Activated CD4-positive, CD25-positive, alpha-beta regulatory T cell treated with anti-CD3 and anti-CD28 coated beads, Interleukin-2, amount 50 U/mL, for 16 hours (primary cell): ENCODE results near the gene STX18.
"Not testable (repeated sequence)": the region's sequence is repeated elsewhere in the genome, so short reads cannot be mapped to it uniquely, and the experiment has no call there.

ENCODE experiments used
- DNase-seq: peaks from one replicate; pipeline ENCODE4 v3.0.0-alpha.2; 2020; ENCODE audit warnings: low read depth, low spot score

The STX18 gene

DNA sequence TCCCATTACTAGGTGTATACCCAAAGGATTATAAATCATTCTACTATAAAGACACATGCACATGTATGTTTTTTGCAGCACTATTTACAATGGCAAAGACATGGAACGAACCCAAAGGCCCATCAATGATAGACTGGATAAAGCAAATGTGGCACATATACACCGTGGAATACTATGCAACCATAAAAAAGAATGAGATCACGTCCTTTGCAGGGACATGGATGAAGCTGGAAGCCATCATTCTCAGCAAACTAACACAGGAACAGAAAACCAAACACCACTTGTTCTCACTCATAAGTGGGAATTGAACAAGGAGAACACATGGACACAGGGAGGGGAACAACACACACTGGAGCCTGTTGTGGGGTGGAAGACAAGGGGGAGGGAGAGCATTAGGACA, 31.2 kb downstream of the STX18 start:
- DNase-seq = not testable (repeated sequence)

DNA sequence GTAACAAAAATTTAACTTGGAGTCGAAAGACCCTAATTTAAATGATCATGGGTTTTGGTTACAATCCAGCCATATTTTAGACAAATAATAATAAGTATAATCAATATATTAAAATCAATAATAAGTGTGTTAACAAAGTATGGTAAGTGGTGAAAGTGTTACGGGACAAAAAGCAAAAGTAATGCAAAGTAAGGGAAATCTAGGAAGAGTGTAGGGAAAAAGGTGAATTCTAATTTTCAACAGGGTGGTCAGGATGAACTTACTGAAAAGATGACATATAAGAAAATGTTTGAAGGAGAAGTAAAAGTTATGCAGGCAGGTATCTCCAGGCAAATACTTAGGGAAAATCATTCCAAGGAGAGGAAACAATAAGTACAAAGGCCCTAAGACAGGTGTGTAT, 32.3 kb downstream of the STX18 start:
- DNase-seq = no peak

DNA sequence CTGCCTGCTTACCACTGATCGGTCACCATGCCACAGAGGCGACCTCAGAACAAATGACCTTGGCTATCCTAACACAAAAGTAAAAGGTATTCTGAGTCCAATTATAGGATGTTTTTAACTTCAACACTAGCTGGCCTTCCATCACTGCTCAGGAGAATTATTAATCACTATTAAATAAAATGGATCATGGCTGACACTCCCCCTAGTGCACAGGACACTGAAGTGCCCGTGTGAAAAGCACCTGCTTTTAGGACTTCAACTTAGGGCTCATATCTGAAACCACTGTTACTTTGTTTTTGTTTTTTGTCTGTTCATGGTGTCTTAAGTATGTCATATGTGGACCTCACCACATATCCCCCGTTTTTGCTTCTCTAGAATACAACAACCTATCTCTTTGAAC, 33.9 kb downstream of the STX18 start:
- DNase-seq = no peak

DNA sequence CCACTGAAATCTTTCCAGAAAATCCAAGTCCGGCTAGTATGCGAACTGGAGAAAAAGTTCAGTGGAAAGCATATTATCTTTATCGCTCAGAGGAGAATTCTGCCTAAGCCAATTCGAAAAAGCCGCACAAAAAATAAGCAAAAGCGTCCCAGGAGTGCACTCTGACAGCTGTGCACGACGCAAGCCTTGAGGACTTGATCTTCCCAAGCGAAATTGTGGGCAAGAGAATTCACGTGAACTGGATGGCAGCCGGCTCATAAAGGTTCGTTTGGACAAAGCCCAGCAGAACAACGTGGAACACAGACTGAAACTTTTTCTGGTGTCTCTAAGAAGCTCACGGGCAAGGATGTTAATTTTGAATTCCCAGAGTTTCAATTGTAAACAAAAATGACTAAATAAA, 34.4 kb downstream of the STX18 start:
- DNase-seq = no peak

DNA sequence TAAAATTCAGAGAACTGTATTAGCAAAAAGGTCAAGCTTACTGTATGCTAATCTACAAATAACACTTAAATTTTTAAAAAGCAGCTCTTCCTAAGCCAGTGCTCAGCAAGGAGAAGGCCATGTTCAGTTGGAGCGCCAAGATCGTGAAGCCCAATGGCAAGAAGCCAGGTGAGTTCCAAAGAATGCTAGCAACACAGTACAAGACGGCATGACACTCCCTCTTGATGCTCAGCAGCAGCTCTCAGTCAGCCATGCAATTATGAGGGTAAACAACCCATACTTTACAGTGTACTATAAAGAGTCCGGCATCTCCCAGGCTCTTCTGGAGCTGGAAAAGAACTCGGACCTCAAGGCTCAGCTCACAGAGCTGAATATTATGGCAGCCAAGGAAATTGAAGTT, 34.9 kb downstream of the STX18 start:
- DNase-seq = no peak

DNA sequence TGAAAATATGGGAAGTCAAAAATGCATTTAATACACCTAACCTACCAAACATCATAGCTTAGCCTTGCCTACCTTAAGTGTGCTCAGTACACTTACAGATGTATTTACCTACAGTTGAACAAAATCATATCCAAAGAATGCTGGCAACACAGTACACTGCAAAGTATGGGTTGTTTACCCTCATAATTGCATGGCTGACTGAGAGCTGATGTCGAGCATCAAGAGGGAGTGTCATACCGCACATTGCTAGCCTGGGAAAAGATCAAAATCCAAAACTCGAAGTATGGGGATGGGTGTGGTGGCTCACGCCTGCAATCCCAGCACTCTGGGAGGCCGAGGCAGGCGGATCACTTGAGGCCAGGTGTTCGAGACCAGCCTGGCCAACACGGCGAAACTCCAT, 36.6 kb downstream of the STX18 start:
- not testable (repeated sequence) for DNase-seq

DNA sequence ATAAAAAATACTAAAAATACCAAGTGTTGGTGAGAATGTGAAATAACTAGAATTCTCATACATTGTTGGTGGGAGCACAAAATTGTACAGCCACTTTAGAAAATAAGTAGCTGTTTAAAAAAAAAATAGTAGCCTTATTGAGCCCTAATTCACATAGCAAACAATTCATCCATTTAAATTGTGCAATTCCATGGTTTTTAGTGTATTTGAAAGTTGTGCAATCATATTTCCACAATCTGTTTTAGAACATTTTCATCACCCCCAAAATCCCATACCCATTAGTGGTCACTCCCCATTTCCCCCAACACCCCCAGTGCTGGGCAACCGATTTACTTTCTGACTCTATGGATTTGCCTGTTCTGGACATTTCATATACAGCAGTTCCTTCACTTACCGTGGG, 37.1 kb downstream of the STX18 start:
- DNase-seq = no peak

DNA sequence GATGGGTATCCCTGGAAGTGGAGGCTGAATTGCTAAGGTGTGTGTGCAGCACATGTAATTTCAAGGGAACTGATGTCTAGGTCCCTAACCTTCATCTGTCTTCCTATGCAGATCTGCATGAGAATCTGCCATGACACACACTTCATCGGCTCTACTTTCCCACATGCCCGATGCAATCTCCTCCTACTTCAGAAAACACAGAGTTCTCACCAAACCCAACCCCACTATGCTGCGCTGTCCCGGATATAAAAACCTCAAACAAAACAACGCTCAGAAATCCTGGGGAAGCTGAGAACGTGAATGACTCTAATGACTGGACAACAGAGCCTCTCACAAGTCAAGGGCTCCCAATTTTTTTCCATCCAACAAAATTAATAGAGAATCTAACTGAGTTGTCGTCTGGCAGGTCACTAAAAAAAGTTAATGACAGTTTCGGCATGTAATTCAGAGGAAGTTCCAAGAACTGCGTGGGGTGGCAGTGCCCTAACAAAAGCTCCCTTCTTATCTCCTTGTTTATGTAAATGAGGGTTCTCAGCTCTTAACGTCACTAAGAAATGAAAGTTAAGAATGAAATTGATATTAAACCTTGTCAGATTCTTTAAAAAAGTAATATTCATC, 39.0 kb downstream of the STX18 start:
- no peak for DNase-seq

DNA sequence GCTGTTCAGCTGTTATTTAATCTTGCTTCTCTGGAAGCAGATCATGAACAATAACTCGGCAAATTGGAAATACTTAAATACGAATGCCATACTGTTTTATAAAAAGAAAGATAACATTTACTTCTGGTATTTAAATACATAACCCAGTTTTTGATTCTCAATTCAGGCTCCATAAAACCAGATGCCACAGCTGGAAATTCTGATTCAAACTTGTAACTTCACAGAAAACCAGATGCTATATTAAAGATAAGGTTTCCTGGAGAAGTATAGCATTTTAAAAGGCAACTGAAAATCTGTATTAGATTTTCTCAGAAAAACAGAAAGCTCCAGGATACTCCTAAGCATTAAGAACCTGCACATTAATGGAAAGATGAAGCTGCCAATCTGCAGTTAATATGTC, 40.2 kb downstream of the STX18 start:
- DNase-seq = no peak

DNA sequence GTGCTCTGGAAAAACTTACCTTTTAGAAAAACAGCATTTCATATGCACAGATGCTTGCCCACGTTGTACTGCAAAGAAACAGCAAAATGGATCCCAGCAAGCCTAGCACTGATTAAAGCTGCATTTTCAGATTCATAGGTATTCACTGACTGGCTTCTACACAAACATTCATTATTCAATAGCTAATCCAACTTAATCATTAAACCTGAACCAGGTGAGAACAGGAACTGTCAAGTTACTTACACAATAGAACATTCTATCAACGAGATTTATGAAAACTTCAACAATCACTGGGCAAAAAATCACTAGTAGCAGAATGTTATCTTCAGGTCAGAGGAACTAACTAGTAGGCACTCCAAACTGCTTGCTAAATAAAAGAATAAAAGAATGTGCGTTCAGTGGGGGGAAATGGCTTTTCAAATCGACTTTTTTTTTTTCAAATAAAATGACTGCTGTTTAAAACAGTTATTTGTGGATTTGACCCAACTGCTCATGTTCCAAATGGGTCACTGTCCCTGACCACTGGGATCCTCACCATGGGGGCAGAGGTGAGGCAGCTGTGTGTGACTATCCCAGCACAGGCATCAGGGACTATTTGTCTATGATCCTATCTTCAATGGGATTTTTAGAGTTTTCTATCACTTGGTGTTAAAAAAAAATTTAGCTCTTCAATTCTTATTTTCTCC, 42.3 kb downstream of the STX18 start:
- no peak for DNase-seq

DNA sequence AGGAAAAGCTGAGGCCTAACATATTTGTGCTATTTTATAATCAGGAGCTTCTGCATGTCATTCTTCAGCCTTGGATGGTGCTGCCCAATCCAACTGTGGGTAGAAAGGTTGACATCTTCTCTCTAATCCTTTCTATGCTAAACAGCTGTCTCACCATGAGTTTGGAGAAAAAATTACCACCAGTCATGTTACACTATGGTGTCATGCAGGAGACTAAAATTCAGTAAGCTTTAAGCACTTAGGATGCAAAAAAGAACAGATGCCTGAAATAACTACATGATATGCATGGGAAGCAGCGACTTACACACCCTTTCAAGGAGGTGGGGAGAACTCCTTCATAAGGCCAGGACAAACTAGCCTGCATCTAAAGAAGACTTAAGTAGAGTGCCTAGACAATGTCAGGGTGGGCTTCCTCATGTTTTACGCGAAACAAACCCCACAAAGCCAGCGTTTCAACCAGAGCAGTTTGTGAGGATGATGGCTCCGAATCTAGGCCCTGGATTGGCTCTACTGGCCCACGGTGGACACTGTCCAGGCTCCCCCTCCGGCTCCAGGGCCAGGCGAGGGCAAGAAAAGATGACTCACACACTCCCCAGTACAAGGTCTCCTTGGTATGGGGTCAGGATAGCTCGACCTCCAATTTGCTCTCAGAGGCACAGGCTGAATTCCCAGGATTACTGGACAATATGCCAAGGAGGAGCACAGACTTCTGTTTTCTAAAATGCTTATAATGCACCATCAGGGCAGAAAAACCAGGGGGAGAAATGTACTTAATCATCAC, 45.1 kb downstream of the STX18 start:
- DNase-seq = no peak

DNA sequence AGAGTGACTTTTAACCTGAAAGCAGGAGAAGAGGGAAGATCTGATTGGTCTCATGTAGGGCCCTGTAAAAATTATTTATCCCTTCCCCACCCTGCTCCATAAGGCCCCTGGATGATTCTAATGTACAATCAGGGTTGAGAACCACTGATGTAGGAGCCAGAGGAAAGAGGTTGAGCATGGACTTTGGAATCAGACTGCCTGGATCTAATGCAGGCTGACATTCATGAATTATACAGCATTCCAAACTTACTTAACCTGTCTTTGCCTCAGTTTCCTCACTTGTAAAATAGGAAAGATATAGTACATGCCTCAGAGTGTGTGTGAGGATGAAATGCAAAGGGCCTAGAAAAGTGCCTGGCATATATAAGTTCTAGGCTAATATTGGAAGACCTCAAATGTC, 47.0 kb downstream of the STX18 start:
- no peak for DNase-seq

DNA sequence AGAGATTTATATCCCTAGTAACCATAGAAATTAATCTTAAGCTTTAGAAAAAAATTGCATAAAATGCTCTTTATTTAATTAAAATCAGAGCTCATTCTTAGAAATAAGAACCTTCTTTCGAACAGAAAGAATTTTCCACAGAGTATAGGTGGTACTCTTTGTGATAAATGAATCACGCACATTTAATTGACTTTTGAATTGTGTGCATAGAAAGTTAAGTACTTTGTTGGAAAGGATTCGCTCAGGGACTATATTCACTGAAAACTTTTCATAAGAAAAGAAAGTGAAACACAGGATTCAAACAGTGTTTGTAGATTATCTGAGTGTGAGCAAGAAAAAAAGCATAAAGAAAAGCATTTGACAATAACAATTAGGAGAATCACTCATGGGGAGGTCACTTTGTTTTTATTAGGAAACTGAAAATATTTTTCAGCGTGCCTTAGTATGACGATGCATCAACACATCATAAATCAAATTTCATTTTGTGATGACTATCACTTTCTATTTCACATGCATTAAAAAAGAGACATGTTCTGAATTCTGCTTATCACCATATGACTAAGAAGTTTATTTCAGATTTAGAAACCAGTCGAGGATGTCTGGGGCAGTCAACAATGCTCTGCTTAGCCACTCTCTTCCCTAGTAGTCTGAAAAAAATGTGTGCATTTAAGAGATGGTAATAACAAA, 49.5 kb downstream of the STX18 start:
- no peak for DNase-seq

DNA sequence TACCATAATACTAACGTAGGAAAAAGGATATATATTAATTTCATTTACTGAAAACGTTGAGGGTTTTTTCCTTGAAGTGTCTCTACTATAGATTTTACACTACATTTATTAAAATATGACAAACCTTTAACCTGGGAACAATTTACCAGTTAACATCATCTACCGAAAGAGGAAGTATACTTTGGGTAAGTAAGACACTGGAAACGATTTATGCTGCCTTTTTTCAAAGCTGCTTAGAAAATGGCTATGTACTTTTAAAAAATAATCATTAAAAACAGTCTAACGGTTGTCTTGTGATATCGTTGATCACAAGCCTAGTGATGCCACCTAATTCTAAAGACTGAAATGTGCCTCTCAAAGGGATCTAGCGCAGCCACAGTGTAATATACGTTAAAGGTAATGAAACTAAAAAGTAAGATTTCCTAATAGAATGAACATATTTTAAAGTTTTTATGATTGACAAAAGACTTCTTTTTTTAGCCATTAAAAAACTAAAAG, 50.4 kb downstream of the STX18 start:
- DNase-seq = no peak

DNA sequence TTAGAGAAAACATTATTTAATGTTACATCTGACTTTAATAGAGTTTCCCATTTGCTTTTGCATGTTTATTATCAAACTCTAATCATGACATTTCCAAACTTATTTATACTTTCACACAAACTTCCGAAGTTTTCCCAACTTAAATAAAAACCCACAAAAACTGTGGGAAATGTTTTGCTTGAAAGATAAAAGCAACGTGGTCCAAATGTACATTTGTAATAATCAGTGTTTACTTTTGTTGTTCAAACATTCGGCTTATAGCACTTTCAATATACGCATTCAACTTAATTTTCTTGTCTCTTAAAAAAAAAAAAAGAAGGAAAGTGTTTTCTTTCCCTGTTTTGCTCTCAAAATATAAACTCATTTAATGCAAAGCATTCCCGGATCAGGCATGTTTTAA, 51.0 kb downstream of the STX18 start:
- no peak for DNase-seq

DNA sequence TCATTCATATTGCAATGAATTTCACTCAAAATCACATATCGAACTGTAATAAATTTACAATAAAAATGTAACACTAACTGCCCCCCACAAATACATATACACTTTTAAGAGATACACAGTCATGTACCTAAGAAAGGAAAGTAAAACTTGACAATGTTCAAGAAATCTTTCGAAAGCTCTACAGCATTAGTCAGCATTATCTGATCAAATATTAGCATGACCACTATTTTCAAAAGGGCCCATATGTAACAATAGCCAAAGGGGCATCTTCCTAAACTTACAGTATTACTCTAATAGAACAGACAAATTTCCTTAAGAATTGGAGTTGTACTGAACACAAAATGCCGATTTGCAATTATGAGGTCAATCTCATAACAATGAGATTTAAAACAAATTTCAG, 51.8 kb downstream of the STX18 start:
- DNase-seq = no peak

DNA sequence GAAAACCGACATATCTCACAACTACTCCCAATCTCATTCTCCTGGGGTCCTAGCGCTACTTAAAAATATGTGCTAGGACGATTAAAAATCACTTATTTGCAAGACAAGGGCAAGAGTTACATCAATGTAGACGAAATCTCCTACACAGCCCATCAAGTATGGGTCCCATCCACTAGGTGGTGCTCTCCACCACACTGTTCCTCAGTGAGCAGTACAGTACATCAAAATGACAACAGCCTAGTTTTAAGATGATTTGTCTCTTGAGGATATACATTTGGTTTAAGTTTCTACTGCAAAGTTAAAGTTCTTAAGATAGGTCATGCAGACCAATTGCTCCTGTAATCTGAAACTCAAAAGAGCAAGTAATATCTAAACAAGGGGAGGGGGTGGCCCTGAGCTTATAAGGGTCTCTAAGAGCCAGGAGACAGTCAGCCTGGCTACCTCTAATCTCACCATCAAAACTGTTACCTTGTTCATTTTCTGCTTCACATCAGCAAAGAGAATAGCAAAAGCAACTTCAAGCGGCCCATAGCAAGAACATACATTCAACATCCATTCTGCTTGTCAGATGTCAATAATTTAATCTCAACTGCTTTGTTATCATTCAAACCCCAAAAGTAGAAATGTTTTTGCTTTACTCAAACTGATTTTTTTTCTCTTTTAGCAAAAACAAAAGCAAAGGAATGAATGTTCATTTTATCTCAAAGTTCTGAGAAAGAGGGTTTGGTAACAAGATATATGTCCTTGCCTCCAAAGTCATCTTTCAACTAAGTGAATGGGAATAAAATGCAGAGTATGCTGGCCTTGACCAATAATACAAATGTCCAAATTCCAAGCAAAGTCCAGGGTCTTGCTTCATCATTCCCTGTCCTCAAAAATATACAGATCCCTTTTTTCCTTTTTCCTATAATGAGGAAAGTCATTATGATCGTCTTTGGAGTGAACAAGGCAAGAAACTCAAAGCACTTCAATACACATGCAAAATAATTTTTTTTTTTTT, 53.1 kb downstream of the STX18 start:
- DNase-seq = peak; percentile 45

DNA sequence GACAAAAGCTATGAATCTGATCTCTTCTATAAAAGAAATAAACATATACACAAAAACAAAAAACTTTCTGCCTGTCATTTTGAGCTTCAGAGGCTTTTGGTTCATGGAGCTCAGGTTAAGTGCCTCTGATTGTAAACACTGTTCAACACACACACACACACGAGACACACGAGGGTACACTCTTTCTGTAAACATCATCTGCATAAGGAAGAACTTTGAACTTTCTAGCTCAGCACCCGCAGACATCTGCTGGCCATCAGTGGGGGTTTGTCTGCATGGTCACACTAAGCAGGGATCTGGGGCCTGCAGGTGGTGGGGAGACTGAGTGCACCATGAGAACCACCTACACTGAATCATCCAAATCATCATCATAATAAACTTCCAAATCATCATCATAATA, 54.9 kb downstream of the STX18 start:
- DNase-seq = no peak

DNA sequence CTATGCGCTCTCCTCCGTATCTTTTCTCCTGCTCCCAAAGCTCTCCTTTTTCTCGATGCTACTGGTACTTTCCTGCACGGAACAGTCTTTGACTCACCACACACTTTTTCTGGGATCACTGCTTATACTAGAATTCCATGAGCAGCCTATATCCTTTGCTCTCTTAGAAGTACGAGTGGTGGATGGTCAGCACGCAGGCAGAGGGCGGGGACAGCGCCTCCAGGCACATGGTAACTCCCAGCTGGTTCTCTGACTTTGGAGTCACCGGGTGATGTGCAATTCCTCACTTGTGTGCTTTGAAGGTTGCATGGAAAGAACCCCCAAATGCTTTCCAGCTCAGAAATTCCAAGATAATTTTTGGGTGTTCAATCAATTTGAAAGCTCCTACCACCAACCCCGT, 56.0 kb downstream of the STX18 start:
- no peak for DNase-seq

DNA sequence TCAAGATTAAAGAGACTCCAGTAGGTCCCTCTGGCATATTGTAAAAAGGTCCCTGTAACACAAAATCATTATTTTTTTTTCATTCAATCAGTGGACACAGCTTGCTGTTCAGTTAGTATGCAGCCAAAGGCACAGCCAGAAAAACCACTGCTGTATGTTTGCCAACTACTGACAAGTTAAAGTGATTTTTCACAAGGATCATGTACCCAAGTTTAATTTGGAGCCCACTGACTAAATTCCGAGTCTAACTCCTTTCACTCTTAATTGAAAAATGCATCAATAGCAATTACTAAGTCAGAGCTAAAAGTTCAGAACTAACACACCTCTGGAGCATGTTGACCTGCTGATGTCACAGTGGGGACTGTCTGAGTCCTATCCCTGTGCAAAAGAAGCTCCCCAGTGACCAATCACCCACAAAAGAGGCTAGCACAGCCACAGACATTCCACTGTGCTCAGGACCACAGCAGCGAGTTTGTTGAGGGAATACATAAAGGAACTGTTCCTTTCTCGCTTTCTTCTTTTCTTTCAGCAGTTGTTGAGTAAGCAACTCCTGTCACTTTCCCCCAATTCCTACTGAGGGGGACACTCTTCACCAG, 60.4 kb downstream of the STX18 start:
- DNase-seq = no peak
